Measurements from ENCODE around the gene TTLL8.
A peak's percentile ranks its signal among the peaks of the same experiment; 100 is the strongest.

Gene TTLL8

GRCh38 chr22:49977578-49977977 lies 80.5 kb downstream of the TTLL8 start:
- H3K4me3 ChIP-seq (ENCODE audit: low read length): no peak overlapping the region
- DNase-seq (ENCODE audit: low read depth): no peak
- TF ChIP-seq CTCF (IDR thresholded peaks at IDR 0.05; ENCODE audit: insufficient read depth, low read depth, low read length, missing control alignments): no peak

- no peak for TF ChIP-seq CTCF (IDR thresholded peaks at IDR 0.05; ENCODE audit: insufficient read depth, low read depth, low read length, missing control alignments)
- DNase-seq (ENCODE audit: low read depth): no peak
- no peak overlapping the region for H3K4me3 ChIP-seq (ENCODE audit: low read length)
Observed at GRCh38 chr22:49976439-49977175, 81.5 kb downstream of the TTLL8 start.

GRCh38 chr22:49975543-49976389 lies 82.3 kb downstream of the TTLL8 start:
- no peak for DNase-seq (ENCODE audit: low read depth)
- TF ChIP-seq CTCF (IDR thresholded peaks at IDR 0.05; ENCODE audit: insufficient read depth, low read depth, low read length, missing control alignments): no peak
- no peak overlapping the region for H3K4me3 ChIP-seq (ENCODE audit: low read length)

GRCh38 chr22:49973018-49973961 lies 84.8 kb downstream of the TTLL8 start:
- DNase-seq (ENCODE audit: low read depth): peak; percentile 29
- TF ChIP-seq CTCF (IDR thresholded peaks at IDR 0.05; ENCODE audit: insufficient read depth, low read depth, low read length, missing control alignments): no peak

GRCh38 chr22:49972163-49973017 lies 85.7 kb downstream of the TTLL8 start:
- no peak for DNase-seq (ENCODE audit: low read depth)
- no peak overlapping the region for H3K4me3 ChIP-seq (ENCODE audit: low read length)
- no peak for TF ChIP-seq CTCF (IDR thresholded peaks at IDR 0.05; ENCODE audit: insufficient read depth, low read depth, low read length, missing control alignments)

More at GRCh38 chr22:49973018-49973961, 84.8 kb downstream of the TTLL8 start:
- no peak overlapping the region for H3K4me3 ChIP-seq (ENCODE audit: low read length)

Data from epithelial cell of esophagus (primary cell).